Brain pericyte (primary cell): ENCODE results near the gene TMEM132C.
"Not testable (repeated sequence)": the region's sequence is repeated elsewhere in the genome, so short reads cannot be mapped to it uniquely, and the experiment has no call there.

ENCODE experiments used
- DNase-seq: peaks from one replicate; pipeline ENCODE4 v3.0.0-alpha.2; 2012; ENCODE audit warnings: low read depth, low spot score

Gene TMEM132C

DNA sequence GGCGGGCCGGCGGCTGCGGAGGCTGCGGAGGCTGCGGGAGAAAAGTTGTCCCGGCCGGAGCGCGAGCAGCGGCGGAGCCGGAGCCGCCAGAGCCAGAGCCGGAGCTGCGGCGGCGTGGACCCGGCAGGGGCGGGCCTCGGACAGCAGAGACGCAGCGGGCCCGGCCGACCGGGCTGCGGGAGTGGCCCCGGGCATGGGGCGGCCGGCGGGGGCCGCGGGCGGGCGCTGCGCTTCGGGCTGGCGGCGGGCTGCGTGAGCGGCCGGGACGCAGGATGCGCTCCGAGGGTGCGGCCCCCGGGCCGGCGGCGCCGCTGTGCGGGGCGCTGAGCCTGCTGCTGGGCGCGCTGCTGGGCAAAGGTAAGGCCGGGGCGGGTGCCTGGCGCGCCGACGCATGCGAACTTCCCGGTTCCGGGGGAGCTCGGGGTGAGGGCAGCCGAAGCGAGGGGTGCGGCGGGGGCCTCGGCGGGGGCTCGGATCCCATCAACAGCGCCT, at the start of gene TMEM132C:
Gene TMEM132C, plus strand, starts transcription at position 40 of the 492 bp plus-strand sequence. Its CDS starts 233 bp downstream, at position 273.
- DNase-seq = no peak

DNA sequence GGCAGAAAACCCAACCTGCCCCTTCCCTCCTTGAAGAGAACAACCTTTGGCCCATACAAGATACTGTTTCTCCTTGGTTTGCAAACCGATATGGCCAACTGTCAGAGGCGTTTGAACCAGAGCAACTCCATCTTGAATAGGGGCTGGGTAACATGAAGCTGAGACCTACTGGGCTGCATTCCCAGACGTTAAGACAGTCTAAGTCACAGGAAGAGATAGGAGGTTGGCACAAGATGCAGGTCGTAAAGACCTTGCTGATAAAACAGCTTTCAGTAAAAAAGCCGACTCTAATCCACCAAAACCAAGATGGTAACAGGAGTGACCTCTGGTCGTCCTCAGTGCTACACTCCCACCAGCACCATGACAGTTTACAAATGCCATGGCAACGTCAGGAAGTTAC, 42.7 kb upstream of the TMEM132C start:
- DNase-seq = no peak

DNA sequence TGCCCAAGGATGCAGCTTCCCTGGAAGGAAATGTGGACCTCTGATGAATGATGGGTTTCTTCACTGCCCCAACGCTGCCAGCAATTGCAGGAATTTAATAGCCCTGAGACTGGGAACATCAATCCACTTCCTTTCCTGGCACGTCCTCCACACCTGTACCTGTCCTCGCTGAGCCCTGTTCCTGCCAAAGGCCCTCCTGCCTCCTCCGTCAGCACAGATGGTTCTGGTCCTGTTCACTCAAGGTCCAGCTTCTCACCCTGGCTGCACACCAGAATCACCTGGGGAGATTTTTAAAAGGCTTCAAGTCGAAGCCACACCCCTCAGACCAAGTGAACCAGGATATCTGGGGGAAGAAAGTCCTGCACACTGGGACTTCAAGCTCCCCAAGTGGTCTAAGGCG, 38.4 kb upstream of the TMEM132C start:
- DNase-seq = no peak

DNA sequence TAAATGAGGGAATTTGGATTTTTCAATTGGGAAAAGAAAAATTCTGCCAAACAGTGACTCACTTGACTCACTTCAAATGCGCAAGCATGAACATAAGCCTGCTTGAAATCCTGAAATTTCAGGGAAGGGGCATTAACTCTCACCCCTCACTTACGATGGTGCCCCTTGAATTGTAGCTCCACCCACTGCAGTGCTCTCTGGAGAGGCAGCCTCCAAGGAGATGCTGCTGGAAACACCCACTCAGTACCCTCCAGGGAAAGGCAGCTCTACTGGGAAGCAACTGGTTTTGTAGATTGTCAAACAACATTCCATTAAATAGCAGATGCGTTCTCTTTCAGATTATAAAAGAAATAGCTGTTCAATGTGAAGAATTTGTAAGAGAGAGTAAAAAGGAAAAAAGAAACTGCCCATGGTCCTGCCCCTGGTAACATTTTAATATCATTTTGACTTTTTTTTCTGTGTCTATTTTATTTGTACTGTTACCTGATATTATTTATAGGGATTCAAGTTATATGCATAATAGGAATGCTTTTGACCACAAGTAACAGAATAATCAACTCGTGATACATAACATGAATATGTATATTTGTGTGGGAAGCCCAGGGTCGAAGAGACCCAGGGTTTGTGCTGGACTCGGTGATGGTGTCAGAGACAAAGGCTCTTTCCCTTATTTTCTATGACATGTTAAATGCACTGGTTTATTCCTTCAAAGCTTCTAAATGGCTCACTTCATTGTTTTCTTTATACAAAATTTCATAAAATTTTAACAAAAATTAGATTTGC, 31.1 kb upstream of the TMEM132C start:
- no peak for DNase-seq

DNA sequence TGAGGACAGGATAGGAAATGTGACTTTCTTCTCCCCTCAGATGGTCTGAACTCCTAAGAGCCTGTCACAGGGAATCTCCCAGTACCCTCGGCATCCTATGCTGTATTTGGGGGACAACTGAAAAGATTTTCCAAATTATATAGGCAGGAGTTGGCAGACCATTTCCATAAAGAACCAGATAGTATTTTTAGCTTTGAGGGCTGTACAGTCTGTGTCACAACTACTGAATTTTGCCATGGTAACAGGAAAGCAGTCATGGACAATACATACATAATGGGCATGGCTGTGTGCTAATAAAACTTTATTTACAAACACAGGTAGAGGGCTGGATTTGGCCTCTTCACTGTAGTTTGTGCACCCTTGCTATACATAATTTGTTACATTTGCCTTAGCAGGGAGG, 30.4 kb upstream of the TMEM132C start:
- no peak for DNase-seq

DNA sequence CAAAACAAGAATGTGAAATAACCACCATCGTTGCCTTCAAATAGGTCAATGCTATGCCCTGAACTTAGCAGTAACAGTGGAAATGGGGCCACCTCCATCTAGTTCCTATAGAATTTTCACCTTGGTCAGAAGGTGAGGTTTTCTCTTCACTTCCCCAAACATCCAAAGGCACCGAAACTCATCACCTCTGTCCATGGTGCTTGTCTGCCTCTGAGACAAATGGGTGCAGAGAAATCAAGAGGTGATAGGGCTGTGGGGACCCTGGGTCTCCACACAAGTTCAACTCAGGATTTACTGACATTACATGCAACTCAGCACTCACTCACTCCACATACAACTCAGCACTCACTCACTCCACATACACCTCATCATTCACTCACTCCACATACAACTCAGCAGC, 26.2 kb upstream of the TMEM132C start:
- no peak for DNase-seq

DNA sequence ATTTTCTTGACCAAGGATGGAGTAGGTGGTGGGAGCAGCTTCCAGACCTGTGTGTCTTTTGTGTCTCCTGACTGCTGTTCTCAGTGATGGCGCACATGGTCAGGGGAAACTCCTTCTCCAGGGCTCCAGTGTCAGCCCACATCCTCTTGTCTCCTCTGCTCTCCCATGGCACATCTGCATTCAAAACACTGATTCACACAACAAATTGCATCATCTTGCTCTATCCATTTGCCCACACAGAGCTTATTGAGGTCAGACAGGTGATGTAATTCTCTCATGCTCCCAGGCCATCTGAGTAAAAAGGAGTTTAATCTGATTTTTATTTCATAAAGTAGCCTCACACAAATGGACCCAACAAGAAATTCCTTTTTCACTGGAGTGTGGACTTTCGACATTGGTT, 21.8 kb upstream of the TMEM132C start:
- no peak for DNase-seq

DNA sequence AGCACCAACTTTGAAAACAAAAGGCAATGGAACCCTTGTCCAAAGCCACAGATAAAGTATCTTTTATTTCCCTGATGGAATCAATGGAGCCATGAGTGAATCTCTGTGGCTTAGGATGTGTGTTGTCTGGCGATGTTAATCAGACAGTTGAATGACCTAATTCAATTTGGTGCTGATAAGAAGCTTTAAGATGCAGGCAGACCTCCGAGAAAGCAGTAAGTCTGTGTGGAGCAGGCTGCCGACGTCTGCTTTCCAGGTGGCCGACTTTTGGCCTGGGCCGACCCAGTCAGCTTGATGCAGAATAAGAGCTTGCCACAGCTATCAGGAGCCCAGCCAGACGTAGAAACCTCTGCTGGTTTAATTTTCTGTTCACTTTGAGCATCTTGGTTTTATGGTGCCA, 21.1 kb upstream of the TMEM132C start:
- DNase-seq = no peak

DNA sequence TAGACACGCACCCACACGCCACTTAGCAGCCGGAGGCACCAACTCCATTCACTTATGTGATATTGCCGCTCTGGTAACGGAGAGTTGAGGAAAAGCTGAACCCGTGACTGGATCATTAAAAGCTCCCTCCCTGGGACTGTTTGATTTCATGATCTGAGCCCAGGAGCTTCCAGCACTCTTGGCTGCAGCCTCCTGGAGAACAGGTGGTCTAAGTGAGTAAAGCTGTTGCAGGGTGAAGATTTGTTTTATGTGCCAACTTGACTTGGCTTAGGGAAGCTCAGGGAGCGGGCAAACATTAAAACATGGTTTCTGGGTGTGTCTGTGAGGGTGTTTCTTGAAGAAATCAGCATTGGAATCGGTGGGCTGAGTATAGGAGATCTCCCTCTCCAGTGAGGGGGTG, 16.9 kb upstream of the TMEM132C start:
- no peak for DNase-seq

DNA sequence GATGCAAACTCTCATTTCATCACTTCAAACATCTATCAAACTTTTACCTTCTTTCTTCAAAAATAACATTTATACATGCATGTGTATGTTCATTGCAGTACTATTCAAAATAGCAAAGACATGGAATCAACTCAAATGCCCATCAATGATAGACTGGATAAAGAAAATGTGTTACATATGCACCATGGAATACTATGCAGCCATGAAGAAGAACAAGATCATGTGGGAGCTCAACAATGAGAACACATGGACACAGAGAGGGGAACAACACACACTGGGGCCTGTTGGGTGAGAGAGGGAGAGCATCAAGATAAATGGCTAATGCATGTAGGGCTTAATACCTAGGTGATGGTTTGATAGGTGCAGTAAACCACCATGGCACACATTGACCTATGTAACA, 13.1 kb upstream of the TMEM132C start:
- not testable (repeated sequence) for DNase-seq

DNA sequence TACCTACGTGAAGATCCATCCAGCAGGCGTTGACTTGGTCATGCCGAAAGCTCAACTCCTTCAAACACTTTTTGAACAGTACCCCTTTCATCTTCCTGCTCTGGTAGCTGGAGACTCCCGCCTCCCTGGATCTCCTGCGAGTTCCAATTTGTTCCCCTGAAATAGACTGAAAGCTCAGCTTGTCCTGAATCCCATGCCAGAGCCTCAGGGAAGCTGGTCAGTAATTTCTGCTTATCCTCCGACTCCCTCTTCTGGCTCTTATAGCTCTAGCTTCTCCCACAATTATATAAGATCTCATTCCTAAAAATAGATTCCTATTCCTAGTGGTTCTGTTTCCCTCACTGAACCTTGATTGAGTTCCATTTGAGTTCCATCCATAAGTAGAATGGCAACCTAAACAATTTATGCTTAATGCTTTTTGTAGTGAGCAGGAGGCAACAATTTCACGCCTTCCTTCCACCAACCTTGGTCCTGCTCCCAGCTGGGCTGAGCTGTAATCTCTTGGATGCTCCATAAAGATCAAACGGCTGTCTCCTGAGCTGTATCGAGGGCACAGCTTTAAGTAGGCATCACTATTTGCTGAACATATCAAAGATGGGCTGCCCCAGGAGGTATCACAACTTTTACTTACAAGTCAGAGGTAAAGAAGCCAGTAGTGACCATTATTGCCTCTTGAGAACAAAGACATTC, 8.0 kb upstream of the TMEM132C start:
- no peak for DNase-seq

DNA sequence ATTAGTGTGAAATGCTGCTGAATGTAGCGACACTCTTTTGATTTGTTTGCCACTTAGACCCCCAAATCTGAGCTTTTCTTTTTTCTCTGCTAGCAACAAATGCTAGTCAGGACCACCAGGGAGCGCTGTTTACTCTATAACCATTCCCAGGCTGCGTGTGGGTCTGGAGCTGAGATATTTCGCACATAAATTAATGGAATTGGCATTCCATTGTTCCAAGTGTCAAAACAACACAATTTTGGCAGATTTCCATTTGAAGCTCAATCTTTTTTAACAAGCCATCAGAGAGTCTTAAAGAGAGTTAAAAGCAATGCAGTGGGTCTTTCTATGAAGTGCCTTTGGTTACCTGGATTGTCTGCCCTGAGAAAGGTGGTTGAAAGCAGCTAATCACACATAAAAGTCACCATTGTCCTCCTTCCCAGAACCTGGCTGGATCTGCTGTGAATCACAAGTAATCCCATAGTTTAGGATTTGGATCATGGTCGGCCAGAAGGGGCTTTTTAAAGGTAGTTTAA, 7.4 kb upstream of the TMEM132C start:
- DNase-seq = no peak

DNA sequence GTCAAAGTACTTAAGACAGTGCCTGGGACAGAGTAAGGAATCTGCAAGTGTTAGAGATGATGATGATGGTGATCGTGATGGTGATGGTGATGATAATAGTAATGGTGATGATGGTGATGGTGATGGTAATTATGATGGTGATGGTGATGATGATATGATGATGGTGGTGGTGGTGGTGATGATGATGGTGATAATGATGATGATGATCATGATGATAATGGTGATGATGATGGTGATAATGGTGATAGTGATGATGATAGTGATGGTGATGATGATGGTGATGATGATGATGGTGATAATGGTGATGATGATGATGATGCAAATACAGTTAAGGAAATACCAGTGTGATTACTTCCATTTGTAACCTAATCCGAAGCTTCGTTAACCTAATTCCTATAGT, 5.2 kb upstream of the TMEM132C start:
- no peak for DNase-seq

DNA sequence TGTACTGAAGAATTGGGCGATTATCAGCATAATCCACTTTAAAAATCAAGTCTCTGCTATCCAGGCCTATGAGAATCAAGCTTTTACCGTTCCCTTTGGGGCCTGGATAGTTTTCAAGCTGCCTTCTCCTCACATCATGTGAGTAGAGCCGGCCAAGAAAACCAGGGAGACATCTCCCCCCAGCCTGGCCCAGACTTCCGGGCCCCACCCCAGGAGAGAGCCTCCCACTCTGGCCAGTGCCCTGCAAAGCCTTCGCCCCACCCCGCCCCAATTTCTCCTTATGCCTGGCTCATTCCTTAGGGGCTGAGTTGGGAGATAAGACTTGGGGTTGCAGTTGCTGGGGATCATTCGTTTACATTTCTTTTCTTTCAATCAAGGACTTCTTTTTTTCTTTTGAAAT, 1.4 kb upstream of the TMEM132C start:
- DNase-seq = no peak

DNA sequence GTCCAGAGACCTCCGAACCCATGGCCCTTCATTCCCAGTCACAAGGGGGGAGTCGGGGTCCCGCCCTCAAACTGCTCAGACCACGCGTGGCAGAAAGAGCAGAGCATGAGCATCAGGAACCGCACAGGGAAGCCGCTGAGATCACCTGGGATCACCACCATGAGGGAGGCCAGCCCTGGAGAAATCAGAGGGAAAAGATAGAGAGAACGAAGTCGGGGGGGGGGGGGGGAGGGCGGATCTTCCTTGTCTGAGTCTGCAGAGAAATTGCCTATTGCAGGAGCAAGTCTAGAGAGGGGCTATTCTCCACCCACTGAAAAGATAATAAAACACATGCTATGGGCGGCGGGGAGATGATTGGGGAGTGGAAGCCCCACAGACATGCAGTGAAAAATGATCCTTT, 884 bp upstream of the TMEM132C start:
- DNase-seq = no peak

DNA sequence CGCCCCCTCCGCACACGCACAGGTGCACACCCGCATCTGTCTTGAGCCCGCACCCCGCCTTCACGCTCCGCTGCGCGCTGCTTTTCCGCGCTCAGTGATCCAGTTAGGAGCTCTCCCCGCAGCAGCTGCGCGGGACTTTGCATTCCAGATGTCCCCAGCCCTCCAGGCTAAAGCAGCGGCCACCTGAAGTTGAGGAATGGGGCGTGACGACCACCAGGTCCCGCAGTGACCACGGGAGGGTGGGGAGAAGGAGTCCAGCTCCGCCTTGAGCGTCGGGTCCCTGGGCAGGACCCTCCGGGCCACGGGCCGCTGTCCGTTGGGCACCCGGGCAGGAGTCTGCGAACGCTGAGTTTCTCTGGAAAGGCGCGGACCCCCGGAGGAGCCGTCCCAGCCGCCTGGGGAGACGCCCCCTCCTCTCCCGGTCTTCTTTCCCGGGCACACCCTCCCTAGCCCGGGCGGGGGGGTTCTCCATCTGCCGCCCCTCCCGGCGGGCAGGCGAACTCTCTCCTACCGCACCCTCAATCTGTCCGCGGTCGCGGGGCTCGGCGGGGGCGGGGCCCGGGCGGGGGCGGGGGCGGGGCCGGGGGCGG, 334 bp upstream of the TMEM132C start:
- no peak for DNase-seq

DNA sequence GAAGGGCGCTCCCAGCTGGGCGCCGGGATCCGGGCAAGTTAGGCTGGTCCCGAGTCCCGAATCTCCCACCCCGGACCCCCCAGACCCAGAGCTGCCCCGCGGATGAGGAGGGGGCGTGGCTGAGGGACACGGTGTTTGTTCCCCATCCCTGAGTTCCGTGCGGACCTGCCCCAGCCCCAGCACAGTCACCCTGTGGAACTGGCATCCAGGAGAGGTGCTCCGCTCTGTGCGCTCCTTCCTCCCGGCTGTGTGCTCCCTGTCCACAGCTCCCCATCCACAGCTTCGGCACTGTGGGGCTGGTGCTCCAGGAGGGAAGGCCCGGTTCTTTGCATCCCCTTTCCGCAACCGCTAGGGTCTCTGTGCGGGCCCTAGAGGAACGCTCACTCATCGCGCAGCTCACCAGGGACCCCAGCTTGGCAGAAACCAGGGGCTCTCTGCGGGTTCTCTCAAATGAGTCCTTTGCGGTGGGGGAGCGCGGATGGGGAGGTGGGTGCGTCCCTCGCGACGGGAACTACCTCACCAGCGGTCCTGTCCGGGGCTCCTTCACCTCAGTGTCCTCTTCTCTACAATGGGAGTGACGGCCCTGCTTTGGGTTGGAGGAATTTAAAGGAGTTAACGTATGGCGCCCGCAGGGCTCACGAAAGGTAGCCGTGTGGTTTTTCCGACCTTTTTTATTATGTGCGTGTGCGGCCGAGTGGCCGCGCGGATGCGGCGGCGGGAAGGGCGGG, 845 bp downstream of the TMEM132C start:
- DNase-seq = no peak

DNA sequence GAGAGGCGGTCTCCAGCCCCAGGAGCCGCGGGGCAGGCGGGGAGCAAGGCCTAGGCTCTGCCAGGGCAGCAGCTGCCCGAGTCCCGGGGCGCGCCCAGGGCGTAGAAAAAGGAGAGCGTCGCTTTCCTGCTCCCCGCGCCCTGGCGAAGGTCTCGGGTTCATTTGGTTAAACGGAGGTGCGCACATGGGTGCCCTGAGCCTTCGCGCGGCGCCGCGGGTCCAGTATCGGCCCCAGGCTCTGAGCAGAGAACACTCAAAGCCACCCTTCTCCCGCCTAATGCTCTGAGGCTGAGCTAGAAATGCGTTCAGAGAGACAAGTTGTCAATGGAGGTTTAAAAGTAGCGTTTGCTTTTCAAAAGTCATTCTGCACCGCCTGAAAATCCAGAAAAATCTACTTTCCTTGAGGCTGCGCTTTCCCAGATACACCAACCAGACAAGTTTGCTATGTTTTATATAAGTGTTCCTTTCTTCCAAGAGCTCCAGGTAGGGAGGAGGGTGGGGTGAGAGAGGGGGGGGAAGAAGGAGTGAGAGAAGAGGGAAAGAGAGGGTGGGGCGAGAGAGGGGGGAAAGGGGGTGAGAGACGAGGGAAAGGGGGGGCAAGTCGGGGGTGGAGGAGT, 1.5 kb downstream of the TMEM132C start:
- no peak for DNase-seq

DNA sequence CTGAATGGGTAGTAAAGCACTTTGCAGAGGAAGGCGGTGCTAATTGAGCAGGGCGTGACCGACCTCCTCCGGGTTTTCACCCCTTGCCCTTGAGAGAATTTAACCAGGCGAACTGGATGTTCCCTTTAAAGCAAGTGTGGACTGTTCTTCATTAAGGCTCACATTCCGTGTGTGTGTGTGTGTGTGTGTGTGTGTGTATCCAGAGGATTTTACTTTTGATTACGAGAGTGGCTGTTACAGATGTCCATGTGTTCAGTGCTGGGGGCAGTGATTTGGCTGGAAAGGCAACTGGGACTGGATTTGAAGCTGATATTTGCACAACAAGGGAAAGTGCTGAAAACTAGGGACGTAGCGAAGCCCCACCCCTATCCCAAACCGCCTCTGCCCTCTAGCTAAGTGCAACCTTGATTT, 2.2 kb downstream of the TMEM132C start:
- DNase-seq = no peak

DNA sequence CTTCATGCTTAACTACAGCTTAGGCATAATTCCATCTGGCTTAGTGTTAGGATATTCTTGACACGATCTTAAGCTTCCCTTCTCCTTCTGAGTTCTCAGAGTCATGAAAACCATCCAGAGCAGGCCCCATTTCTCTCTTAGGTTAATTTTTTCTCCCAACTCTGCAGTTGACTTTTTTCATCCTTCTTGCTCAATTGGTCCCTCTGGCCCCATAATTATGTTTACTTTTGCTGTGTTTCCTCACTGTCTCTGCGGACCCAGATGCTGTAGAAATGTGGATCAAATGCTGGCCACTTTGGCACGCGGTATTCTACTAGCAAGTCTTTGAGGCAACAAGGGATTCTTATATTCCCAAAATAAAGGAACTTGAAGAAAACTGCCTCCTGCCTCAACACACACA, 9.5 kb downstream of the TMEM132C start:
- DNase-seq = no peak

DNA sequence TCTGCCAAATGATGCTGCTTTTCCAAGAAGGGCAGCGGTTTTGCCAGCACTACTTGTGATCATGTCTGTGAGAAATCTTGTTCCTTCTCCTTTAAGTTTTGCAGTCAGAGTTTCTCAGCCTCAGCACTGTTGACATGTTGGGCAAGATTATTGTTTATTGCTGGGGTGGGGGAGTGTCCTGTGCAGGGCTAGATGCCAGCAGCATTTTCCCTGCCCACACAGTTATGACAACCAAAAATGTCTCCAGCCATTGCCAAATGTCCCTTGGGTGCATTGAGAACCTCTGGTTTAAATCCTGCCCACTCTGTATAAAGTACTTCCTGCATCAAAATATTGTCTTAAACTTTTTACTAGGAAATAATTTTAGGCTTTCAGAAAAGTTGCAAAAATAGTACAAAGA, 20.0 kb downstream of the TMEM132C start:
- DNase-seq = no peak
